ENCODE measurements around the gene CRAT.

The CRAT gene

GRCh38 chr9:129149442-129149841 is 38.8 kb upstream of the CRAT start:
- ChIA-PET POLR2A (no interaction called here), CTCF (interaction anchor here (26.3 to 40.2 kb wide), 2 partner anchors 12 to 16 kb away, joined by 680 read pairs; partner anchors contain the start of gene IER5L)

GRCh38 chr9:129148463-129149204 is 38.0 kb upstream of the CRAT start:
- TF ChIP-seq CTCF (IDR thresholded peaks at IDR 0.05; ENCODE audit: control extremely low read depth, extremely low read depth, low read depth, missing control alignments): no peak
- CTCF ChIA-PET: interaction anchor here (26.3 to 40.2 kb wide), 2 partner anchors 12 to 17 kb away, joined by 680 read pairs; partner anchors contain the start of gene IER5L
- POLR2A ChIA-PET: no interaction called here
- peak; percentile 60 for DNase-seq (ENCODE audit: extremely low spot score)

More at GRCh38 chr9:129149442-129149841, 38.8 kb upstream of the CRAT start:
- TF ChIP-seq CTCF (IDR thresholded peaks at IDR 0.05; ENCODE audit: control extremely low read depth, extremely low read depth, low read depth, missing control alignments): no peak
- no peak for DNase-seq (ENCODE audit: extremely low spot score)

GRCh38 chr9:129146441-129146941 is 35.9 kb upstream of the CRAT start:
- POLR2A ChIA-PET: interaction anchor here (1.0 kb wide), 1 partner anchor 31 kb away, joined by 5 read pairs; the partner anchor contains the start of gene IER5L
- no peak for DNase-seq (ENCODE audit: extremely low spot score)
- no peak for TF ChIP-seq CTCF (IDR thresholded peaks at IDR 0.05; ENCODE audit: control extremely low read depth, extremely low read depth, low read depth, missing control alignments)
- CTCF ChIA-PET: interaction anchor here (1.2 to 40.2 kb wide), 3 partner anchors 9 to 478 kb away, joined by 4 to 680 read pairs (median 680); partner anchors contain the start of gene IER5L

DNA sequence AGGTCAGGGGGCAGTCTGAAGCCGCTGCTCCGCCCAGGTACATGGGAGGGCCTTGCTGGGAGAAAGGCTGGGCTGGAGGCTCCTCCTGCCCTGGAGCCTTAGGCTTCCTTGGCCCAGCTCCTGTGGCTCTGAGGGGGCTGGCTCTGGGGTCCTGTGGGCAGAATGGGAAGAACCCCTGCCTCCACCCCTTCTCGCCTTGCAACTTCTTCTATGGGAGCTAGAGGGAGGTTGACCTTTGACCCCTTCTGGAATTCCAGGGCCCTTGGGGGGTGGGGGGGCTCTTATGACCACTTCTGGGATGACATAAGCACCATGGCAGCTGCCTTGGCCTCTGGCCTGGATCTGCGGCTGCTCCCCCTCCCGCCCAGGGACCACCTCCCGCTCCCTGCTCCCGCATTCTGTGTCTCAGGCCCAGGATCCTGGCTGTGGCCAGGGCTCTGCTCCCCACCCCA is 35.3 kb upstream of the CRAT start:
- CTCF ChIA-PET: interaction anchor here (1.2 to 40.2 kb wide), 3 partner anchors 9 to 479 kb away, joined by 4 to 680 read pairs (median 680); partner anchors contain the start of gene IER5L
- no peak for DNase-seq (ENCODE audit: extremely low spot score)
- POLR2A ChIA-PET: interaction anchor here (0.5 to 1.0 kb wide), 2 partner anchors 21 to 32 kb away, joined by 3 to 5 read pairs; partner anchors contain the start of gene IER5L
- no peak for TF ChIP-seq CTCF (IDR thresholded peaks at IDR 0.05; ENCODE audit: control extremely low read depth, extremely low read depth, low read depth, missing control alignments)

DNA sequence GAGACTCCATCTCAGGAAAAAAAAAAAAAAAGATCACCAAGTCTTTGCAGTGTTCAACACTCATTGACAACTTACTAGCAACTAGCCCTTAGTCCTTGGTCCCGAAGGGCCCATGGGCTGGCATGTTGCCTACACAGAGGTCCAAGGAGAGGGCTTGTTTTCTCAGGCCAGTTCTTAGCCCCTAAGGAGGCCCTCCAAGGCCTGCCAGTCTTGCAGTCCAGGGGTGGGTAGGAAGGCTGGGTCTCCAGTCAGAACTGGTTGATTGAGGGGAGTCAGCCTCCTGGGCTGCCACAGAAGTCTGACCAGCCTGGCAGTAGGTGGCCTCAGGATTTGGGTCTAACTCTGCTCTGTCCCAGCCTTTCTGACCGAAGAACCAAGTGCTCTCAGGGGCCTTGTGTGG is 34.7 kb upstream of the CRAT start:
- ChIA-PET CTCF (interaction anchor here (26.3 to 40.2 kb wide), 2 partner anchors 8 to 20 kb away, joined by 680 read pairs; partner anchors contain the start of gene IER5L), POLR2A (interaction anchor here (1.0 kb wide), 1 partner anchor 33 kb away, joined by 5 read pairs; the partner anchor contains the start of gene IER5L)
- no peak for DNase-seq (ENCODE audit: extremely low spot score)

More for the DNA sequence above, 34.7 kb upstream of the CRAT start:
- TF ChIP-seq CTCF (IDR thresholded peaks at IDR 0.05; ENCODE audit: control extremely low read depth, extremely low read depth, low read depth, missing control alignments): no peak
